NT2/D1 (cell line): Measurements from ENCODE around the gene CARMIL1.

ENCODE experiments used
- SUZ12 ChIP-seq: IDR thresholded peaks from 2 replicates; pipeline ENCODE4 v1.6.1; 2011; ENCODE audit not compliant: insufficient read length, insufficient read depth; ENCODE audit errors: extremely low read depth
- YY1 ChIP-seq: IDR thresholded peaks from 2 replicates; pipeline ENCODE4 v1.6.1; 2011; ENCODE audit not compliant: insufficient read length, insufficient read depth
- ZNF274 ChIP-seq: IDR thresholded peaks from 2 replicates; pipeline ENCODE4 v1.6.1; 2011; ENCODE audit warnings: mild to moderate bottlenecking, low read depth, low read length

GRCh38 chr6:25617997-25618396 is 338.8 kb downstream of the CARMIL1 start:
- TF ChIP-seq YY1 (no peak), ZNF274 (no peak), SUZ12 (no peak)
